ENCODE results near the gene ZNF91.
"Not testable (repeated sequence)": the region's sequence is repeated elsewhere in the genome, so short reads cannot be mapped to it uniquely, and the experiment has no call there.

The ZNF91 gene

GRCh38 chr19:23315286-23315685 lies 80.0 kb downstream of the ZNF91 start:
- DNase-seq = no peak

GRCh38 chr19:23314505-23315251 lies 80.6 kb downstream of the ZNF91 start:
- DNase-seq = no peak

GRCh38 chr19:23313196-23313595 lies 82.1 kb downstream of the ZNF91 start:
- no peak for DNase-seq

- no peak for DNase-seq
Observed at GRCh38 chr19:23312515-23312914, 82.8 kb downstream of the ZNF91 start.

- DNase-seq = no peak
Observed at GRCh38 chr19:23311551-23311950, 83.7 kb downstream of the ZNF91 start.

GRCh38 chr19:23310729-23311211 lies 84.5 kb downstream of the ZNF91 start:
- no peak for DNase-seq

GRCh38 chr19:23309926-23310325 lies 85.3 kb downstream of the ZNF91 start:
- DNase-seq = no peak

- no peak for DNase-seq
Observed at GRCh38 chr19:23305555-23305954, 89.7 kb downstream of the ZNF91 start.

- no peak for DNase-seq
Observed at GRCh38 chr19:23304238-23304637, 91.0 kb downstream of the ZNF91 start.

GRCh38 chr19:23294141-23294540 lies 101.1 kb downstream of the ZNF91 start:
- no peak for DNase-seq

- not testable (repeated sequence) for DNase-seq
Observed at GRCh38 chr19:23289966-23290365, 105.3 kb downstream of the ZNF91 start.
